Lung (tissue), 12 donors: ENCODE data around the gene ADARB1. TPM values are rescaled to one million over a fixed set of nuclear protein-coding genes. Genes with fewer than 3 reads are reported as not detected.

ENCODE experiments used
- ATAC-seq: fragments of 200-7000 bp; cut with Tn5 transposase; one replicate; pipeline ENCODE4 v1.9.1; 2020; ENCODE audit warnings: moderate number of reproducible peaks; ENCODE audit not compliant: insufficient read depth, low FRiP score
- DNase-seq, 3 donors: peaks; one replicate each; pipeline ENCODE4 v3.0.0-alpha.2; 2013 to 2017
- H3K27ac ChIP-seq, 2 donors: one replicate each; pipeline ENCODE4 v1.5.1; 2013; ENCODE audit warnings: mild to moderate bottlenecking in 2 of 2, moderate library complexity in 2 of 2, control low read depth in 1 of 2, inconsistent platforms in 1 of 2, low read depth in 1 of 2, low read length in 1 of 2
- H3K27me3 ChIP-seq, 3 donors: one replicate each; pipeline ENCODE4 v1.5.1; 2013; ENCODE audit warnings: low read length in 2 of 3; ENCODE audit not compliant: control insufficient read depth in 3 of 3, insufficient read depth in 3 of 3
- H3K36me3 ChIP-seq, 4 donors: one replicate each; pipeline ENCODE4 v1.5.1; 2013; ENCODE audit warnings: low read length in 4 of 4, mild to moderate bottlenecking in 1 of 4, moderate library complexity in 1 of 4; ENCODE audit not compliant: control insufficient read depth in 4 of 4, insufficient read depth in 4 of 4
- H3K4me1 ChIP-seq, 5 donors: one replicate each; pipeline ENCODE4 v1.5.1; 2013; ENCODE audit warnings: low read length in 5 of 5, mild to moderate bottlenecking in 2 of 5, moderate library complexity in 1 of 5; ENCODE audit not compliant: control insufficient read depth in 5 of 5, insufficient read depth in 5 of 5
- H3K4me3 ChIP-seq: one replicate; pipeline ENCODE4 v1.5.1; 2013; ENCODE audit warnings: mild to moderate bottlenecking, control low read depth, moderate library complexity
- H3K9ac ChIP-seq, 2 donors: one replicate each; pipeline ENCODE4 v1.5.1; 2013; ENCODE audit warnings: low read length in 2 of 2, control low read depth in 1 of 2; ENCODE audit not compliant: insufficient read depth in 1 of 2
- H3K9me3 ChIP-seq, 4 donors: one replicate each; pipeline ENCODE4 v1.5.1; 2013; ENCODE audit warnings: low read length in 3 of 4, mild to moderate bottlenecking in 1 of 4, moderate library complexity in 1 of 4; ENCODE audit not compliant: control insufficient read depth in 4 of 4, insufficient read depth in 3 of 4
- CTCF ChIP-seq: IDR thresholded peaks from 2 replicates; pipeline ENCODE4 v1.5.1; 2012; ENCODE audit warnings: mild to moderate bottlenecking; ENCODE audit errors: control extremely low read depth, extremely low read depth
- WGBS, 2 donors: extraction: QIAGEN DNeasy Blood & Tissue Kit; methylation state at CpG; one replicate each; pipeline ENCODE4 v1.1.7; 2013; 5-methylcytosine and 5-hydroxymethylcytosine counted together
- polyA plus RNA-seq, 2 donors: library from polyadenylated mRNA; stranded (reverse); fragments of 200-250 nt; gene quantifications; one replicate each; pipeline ENCODE4 v1.2.1, GENCODE V29; 2013
- total RNA-seq, 2 donors: library from RNA; depleted of rRNA in 1 of 2; stranded (reverse); fragments of >200 nt in 1 of 2; gene quantifications; one replicate each; pipeline ENCODE4 v1.2.1, GENCODE V29; 2014 to 2021
- donor health status: control.
- donor health status: control.
- donor health status: Bipolar disorder and iron deficiency.
- donor health status: healthy.
- donor health status: DM: yes; HTN: yes; CAD: no.

Gene ADARB1
- total and polyA plus RNA-seq, 4 donors: 13.4 to 47.7 (median 32.6) TPM

DNA sequence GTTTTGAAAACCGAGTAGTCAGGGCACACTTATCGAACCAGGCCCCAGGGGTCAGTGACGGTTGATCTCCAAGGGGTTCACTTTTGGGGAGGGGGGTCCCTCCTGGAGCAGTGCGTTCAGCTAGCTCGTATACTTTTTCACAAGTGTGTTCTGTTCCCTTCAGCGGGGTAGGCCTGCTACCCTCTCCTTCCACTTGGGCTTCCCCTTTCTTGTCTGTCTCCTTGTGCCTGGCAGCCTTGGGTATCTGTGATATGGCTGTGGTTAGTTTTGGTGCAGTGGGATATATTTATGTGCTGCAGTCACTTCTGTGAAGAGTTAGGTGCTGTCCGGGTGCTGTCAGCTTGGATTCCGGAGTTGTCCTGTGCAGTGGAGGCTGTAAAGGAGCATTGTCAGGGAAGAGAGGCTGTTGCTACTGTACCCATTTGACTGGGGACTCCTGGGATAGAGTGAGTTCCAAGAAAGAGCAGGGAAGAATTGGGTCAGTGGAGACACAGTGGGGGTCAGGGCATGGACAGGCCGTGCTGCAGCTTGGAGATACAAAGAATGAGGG lies 29.7 kb downstream of the ADARB1 start:
- Histone ChIP-seq H3K4me3 (no peak overlapping the region), H3K27ac (peak overlapping the region in 1 of 2 donors; percentile 51), H3K9ac (no peak overlapping the region), H3K27me3 (no peaks in the 10 kb centered on the region), H3K36me3 (no peaks in the 10 kb centered on the region), H3K4me1 (peaks cover 9 to 31% (median 16%) of the 10 kb centered on the region in 5 donors), H3K9me3 (no peaks in the 10 kb centered on the region)
- no peak for DNase-seq
- no peak for ATAC-seq
- 64 to 73% methylated on average over 9 of the region's 9 CpGs for WGBS, 2 donors
- no peak for TF ChIP-seq CTCF

DNA sequence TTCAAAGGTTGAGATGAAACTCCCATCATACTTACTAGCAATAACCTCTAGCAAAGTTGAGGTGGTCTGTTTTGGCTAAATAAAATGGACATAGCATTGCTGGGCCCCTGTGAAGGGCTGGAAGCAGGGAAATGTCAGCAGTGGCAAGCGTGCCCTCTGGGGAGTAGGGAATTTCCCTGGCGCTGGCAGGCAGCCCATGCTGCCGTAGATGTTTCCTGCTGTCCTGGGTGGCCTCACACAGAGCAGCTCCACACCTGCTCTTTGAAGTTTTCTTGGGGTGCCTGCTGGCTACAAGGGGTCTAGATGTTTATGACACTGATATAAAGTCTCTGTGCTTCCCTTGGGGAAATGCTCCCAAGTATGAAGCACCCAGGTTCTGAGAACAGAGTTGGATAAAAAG lies 30.2 kb downstream of the ADARB1 start:
- WGBS, 2 donors: 17 to 23% methylated on average over 3 of the region's 3 CpGs

GRCh38 chr21:45105906-45106485 lies 31.6 kb downstream of the ADARB1 start:
- H3K9me3 ChIP-seq: no peaks in the 10 kb centered on the region
- DNase-seq: no peak
- H3K4me3 ChIP-seq: no peak overlapping the region
- TF ChIP-seq CTCF: no peak
- H3K9ac ChIP-seq: no peak overlapping the region
- H3K27ac ChIP-seq: no peak overlapping the region
- H3K36me3 ChIP-seq: no peaks in the 10 kb centered on the region
- ATAC-seq: no peak
- peaks cover 8 to 33% (median 19%) of the 10 kb centered on the region in 5 donors for H3K4me1 ChIP-seq
- H3K27me3 ChIP-seq: no peaks in the 10 kb centered on the region
- 83 to 84% methylated on average over 7 of the region's 7 CpGs for WGBS, 2 donors

More for the DNA sequence above, 30.2 kb downstream of the ADARB1 start:
- no peaks in the 10 kb centered on the region for H3K27me3 ChIP-seq
- H3K27ac ChIP-seq: peak overlapping the region in 1 of 2 donors; percentile 51
- no peaks in the 10 kb centered on the region for H3K9me3 ChIP-seq
- H3K4me3 ChIP-seq: no peak overlapping the region
- DNase-seq (no peak), ATAC-seq (no peak)
- no peak for TF ChIP-seq CTCF
- no peak overlapping the region for H3K9ac ChIP-seq
- no peaks in the 10 kb centered on the region for H3K36me3 ChIP-seq
- peaks cover 9 to 29% (median 17%) of the 10 kb centered on the region in 5 donors for H3K4me1 ChIP-seq
